Right ventricle myocardium superior (tissue), 1 donor: ENCODE measurements around the gene CHTF18. TPM values are rescaled to one million over a fixed set of nuclear protein-coding genes. Genes with fewer than 3 reads are reported as not detected.

Experiments used
- ATAC-seq: fragments of 200-7000 bp; cut with Tn5 transposase; one replicate; pipeline ENCODE4 v1.9.1; 2020; ENCODE audit warnings: mild to moderate bottlenecking; ENCODE audit not compliant: poor library complexity
- DNase-seq: peaks from one replicate; pipeline ENCODE4 v3.0.0-alpha.2; 2020
- intact Hi-C: fragments of 100-400 bp; cut with DNase I; formaldehyde crosslinking; loops from one replicate; pipeline ENCODE4 v1.11.2; 2022
- total RNA-seq: library from RNA; stranded (reverse); fragmentation: NEBNext Ultra II Directional; extraction: Animal tissue kit (Norgen Biotek cat#: 25700); gene quantifications from one replicate; pipeline ENCODE4 v1.2.1, GENCODE V29; 2021
- donor health status: DM: no; HTN: yes; CAD: no; lungs with severe emphysema.

The CHTF18 gene
- total RNA-seq, 1 donor from 2014 or later: 3.7 TPM

DNA sequence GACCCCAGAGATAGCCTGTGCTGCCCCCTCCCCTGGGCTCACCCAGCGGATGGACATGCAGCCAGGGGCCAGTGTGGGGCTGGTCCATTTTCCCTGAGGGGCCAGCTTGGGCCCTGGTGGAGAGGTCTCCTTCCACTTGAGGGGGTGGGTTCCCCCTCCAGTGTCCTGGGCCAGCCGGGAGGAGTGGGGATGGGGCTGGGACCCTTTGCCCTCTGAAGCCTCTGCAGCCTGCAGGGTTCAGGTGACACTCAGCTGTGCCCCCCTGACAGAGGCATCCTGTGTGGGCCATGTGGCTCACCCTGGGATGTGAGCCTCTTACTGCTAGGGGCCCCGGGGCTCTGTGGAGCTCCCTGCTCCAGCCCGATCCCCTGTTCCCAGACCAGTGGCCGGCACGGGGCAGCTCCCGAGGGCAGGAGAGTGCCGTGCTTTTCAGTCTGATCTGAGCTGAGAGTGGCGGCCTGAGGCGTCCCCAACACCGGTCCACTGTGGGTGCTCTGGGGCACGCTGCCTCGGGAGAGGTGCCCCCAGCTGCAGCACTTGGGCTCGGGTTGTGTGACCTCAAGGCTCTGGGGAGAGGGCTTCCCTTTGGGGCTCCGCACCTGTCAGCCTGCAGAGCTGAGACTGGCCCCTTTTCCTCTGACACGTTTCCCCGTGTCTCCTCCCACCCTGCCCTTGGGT, 12.6 kb downstream of the CHTF18 start:
- no peak for DNase-seq
- no peak for ATAC-seq
- intact Hi-C loops: no loop called here

- DNase-seq: no peak
- ATAC-seq: no peak
- intact Hi-C loops: no loop called here
Measured at GRCh38 chr16:801584-802363, 13.4 kb downstream of the CHTF18 start.

- ATAC-seq (no peak), DNase-seq (no peak)
- intact Hi-C loops: no loop called here
Measured at GRCh38 chr16:802461-802860, 14.0 kb downstream of the CHTF18 start.

- no peak for DNase-seq
- intact Hi-C loops: no loop called here
- ATAC-seq: no peak
Measured at GRCh38 chr16:802914-803753, 14.7 kb downstream of the CHTF18 start.

DNA sequence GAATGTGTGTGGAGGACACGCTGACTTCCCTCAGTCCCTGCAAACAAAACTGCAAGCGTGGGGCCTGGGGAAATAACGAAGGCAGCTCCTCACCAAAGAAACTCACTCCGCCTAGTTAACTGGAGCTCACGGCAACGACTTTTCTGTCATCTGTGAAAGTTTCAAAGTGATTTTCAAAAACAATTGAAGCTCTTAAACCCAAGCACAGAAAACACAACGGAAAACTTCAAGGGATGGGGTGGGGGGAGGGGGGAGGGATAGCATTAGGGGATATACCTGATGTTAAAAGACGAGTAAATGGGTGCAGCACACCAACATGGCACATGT, 15.3 kb downstream of the CHTF18 start:
- no peak for ATAC-seq
- intact Hi-C loops: no loop called here
- DNase-seq: no peak

GRCh38 chr16:804193-805048, 16.0 kb downstream of the CHTF18 start:
- DNase-seq (no peak), ATAC-seq (no peak)
- intact Hi-C loops: no loop called here

GRCh38 chr16:805474-805873, 17.1 kb downstream of the CHTF18 start:
- intact Hi-C loops: no loop called here
- no peak for DNase-seq
- no peak for ATAC-seq

- DNase-seq (peak; percentile 96), ATAC-seq (peak; percentile 99)
- intact Hi-C loops: no loop called here
Measured at GRCh38 chr16:807347-808084, 19.1 kb downstream of the CHTF18 start.

- intact Hi-C loops: no loop called here
- no peak for ATAC-seq
- DNase-seq: no peak
Measured at GRCh38 chr16:808085-808386, 19.6 kb downstream of the CHTF18 start.

- ATAC-seq (peak; percentile 88), DNase-seq (peak; percentile 64)
- intact Hi-C loops: loop anchor here (2.0 kb wide), 1 partner anchor 241 kb away; no protein-coding TSS in a partner anchor
Measured at GRCh38 chr16:813204-813915, 24.9 kb downstream of the CHTF18 start.

- ATAC-seq: no peak
- no peak for DNase-seq
- intact Hi-C loops: loop anchor here (2.0 kb wide), 1 partner anchor 241 kb away; no protein-coding TSS in a partner anchor
Measured at GRCh38 chr16:813916-814412, 25.5 kb downstream of the CHTF18 start.

- intact Hi-C loops: no loop called here
- no peak for ATAC-seq
- no peak for DNase-seq
Measured at GRCh38 chr16:814974-815373, 26.6 kb downstream of the CHTF18 start.

DNA sequence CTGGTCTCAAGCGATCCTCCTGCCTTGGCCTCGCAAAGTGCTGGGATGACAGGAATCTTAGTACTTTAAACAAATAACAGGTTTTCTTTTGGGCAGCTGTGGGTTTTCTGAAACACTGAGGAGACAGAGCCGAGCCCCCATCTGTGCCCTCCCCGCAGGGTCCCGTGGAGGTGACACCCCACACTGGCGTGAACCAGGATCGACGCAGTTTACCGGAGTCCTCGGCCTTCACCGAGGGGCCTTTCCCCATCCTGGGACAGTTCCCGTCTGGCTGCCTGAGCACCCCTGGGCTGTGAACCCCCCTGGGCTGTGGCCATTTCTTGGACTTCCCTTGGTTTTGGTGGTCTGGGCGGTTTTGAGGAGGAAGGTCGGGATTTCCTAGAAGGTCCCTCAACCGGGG, 27.4 kb downstream of the CHTF18 start:
- intact Hi-C loops: no loop called here
- no peak for ATAC-seq
- DNase-seq: no peak

GRCh38 chr16:817001-817906, 28.8 kb downstream of the CHTF18 start:
- no peak for ATAC-seq
- intact Hi-C loops: no loop called here
- no peak for DNase-seq

GRCh38 chr16:818132-818531, 29.7 kb downstream of the CHTF18 start:
- no peak for ATAC-seq
- intact Hi-C loops: no loop called here

DNA sequence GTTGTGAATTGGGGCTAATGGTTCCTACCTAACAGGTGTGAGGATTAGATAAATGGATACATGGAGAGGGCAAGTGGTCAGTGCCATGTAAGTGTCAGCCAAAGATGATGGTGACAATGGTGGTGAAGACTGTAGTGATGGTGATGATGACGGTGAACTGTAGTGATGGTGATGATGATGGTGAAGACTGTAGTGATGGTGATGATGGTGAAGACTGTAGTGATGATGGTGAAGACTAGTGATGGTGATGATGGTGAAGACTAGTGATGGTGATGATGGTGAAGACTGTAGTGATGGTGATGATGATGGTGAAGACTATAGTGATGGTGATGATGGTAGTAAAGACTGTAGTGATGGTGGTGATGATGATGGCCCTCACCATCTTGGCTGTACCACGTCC, 30.2 kb downstream of the CHTF18 start:
- no peak for ATAC-seq
- intact Hi-C loops: no loop called here
- no peak for DNase-seq

More at GRCh38 chr16:818132-818531, 29.7 kb downstream of the CHTF18 start:
- DNase-seq: no peak
